ENCODE data around the gene GNGT1. TPM values are rescaled to one million over a fixed set of nuclear protein-coding genes. Genes with fewer than 3 reads are reported as not detected.
A peak's percentile ranks its signal among the peaks of the same experiment; 100 is the strongest.
"Not testable (repeated sequence)": the region's sequence is repeated elsewhere in the genome, so short reads cannot be mapped to it uniquely, and the experiment has no call there.

Gene GNGT1
- polyA plus RNA-seq, 1 donor (not counting 4 experiments of a cell fraction or from before 2014, with no cell fraction given) = not detected

DNA sequence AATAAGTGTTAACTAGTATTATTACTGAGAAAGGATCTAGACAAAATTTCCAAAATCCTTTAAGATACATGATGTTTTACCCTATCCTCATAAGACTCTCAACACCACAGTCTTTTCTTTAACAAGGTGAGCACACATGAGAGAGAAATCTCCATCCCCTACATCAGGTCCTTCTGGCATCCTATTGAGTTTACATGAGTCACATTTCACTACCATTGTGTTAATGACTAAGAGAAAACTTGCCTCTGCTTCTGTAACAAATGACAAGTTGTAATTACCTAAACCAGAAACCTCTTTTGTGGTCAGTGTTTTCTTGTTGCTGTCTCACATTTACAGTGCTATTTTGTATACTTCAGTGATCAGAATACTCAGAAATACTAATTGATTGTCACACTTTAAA is 5.3 kb downstream of the GNGT1 start:
- H3K4me3 ChIP-seq (ENCODE audit: control insufficient read depth in 2 of 3, extremely low read depth in 1 of 3, insufficient read depth in 2 of 3, low read depth in 1 of 3, low read length in 3 of 3); H2AFZ ChIP-seq (ENCODE audit: control insufficient read depth, low read length); H3K36me3 ChIP-seq (ENCODE audit: control insufficient read depth in 2 of 2, extremely low read depth in 1 of 2, insufficient read depth in 2 of 2, low read length in 2 of 2); H3K4me1 ChIP-seq (ENCODE audit: control insufficient read depth, extremely low read depth, insufficient read depth, low read length); H3K27me3 ChIP-seq (ENCODE audit: control insufficient read depth, extremely low read depth, insufficient read depth, low read length); H3K4me2 ChIP-seq (ENCODE audit: control insufficient read depth, extremely low read depth, insufficient read depth, low read depth, low read length); H3K79me2 ChIP-seq (ENCODE audit: control insufficient read depth, insufficient read depth, low read length); H4K20me1 ChIP-seq (ENCODE audit: control insufficient read depth, extremely low read depth, insufficient read depth, low read length); H3K27ac ChIP-seq (ENCODE audit: control insufficient read depth, insufficient read depth, low read length); H3K9ac ChIP-seq (ENCODE audit: control insufficient read depth, extremely low read depth, insufficient read depth, low read length); DNase-seq (ENCODE audit: low read depth, low spot score); H3K9me1 ChIP-seq (ENCODE audit: control insufficient read depth, extremely low read depth, insufficient read depth, low read length); H3K9me3 ChIP-seq (ENCODE audit: control insufficient read depth, low read depth, low read length); dilution Hi-C loops (cut with MboI; ENCODE audit: extremely low pct_ligation_motif_present, low sequenced_read_pairs): not testable (repeated sequence)
- FAIRE-seq = peak; percentile 96

DNA sequence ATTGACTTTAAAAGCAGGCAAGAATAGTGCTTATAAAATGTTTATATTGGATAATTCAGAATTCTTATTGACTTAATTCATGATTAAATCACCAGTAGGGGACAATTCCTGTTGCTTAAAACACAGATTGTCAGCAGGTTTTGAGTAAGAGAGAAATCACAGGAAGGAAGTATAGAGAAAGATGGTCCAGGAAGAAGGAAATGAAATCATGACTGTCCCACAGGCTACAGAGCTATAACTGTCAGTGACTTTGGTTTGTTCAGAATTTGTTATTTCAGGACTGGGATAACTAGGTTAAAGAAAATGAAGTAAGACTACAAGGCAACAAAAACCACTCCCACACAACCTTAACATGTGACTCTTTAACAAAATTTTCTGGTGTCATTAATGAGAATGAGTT is 6.8 kb downstream of the GNGT1 start:
- dilution Hi-C loops (cut with MboI; ENCODE audit: extremely low pct_ligation_motif_present, low sequenced_read_pairs) = no loop called here
- Histone ChIP-seq H3K79me2 (ENCODE audit: control insufficient read depth, insufficient read depth, low read length) (no peaks in the 10 kb centered on the region), H3K27ac (ENCODE audit: control insufficient read depth, insufficient read depth, low read length) (no peak overlapping the region), H3K9me3 (ENCODE audit: control insufficient read depth, low read depth, low read length) (no peaks in the 10 kb centered on the region), H3K4me1 (ENCODE audit: control insufficient read depth, extremely low read depth, insufficient read depth, low read length) (peaks cover 5% of the 10 kb centered on the region), H3K27me3 (ENCODE audit: control insufficient read depth, extremely low read depth, insufficient read depth, low read length) (no peaks in the 10 kb centered on the region), H4K20me1 (ENCODE audit: control insufficient read depth, extremely low read depth, insufficient read depth, low read length) (no peaks in the 10 kb centered on the region), H2AFZ (ENCODE audit: control insufficient read depth, low read length) (no peak overlapping the region), H3K9ac (ENCODE audit: control insufficient read depth, extremely low read depth, insufficient read depth, low read length) (no peak overlapping the region), H3K4me2 (ENCODE audit: control insufficient read depth, extremely low read depth, insufficient read depth, low read depth, low read length) (no peak overlapping the region), H3K9me1 (ENCODE audit: control insufficient read depth, extremely low read depth, insufficient read depth, low read length) (no peaks in the 10 kb centered on the region), H3K36me3 (ENCODE audit: control insufficient read depth in 2 of 2, extremely low read depth in 1 of 2, insufficient read depth in 2 of 2, low read length in 2 of 2) (no peaks in the 10 kb centered on the region), H3K4me3 (ENCODE audit: control insufficient read depth in 2 of 3, extremely low read depth in 1 of 3, insufficient read depth in 2 of 3, low read depth in 1 of 3, low read length in 3 of 3) (no peak overlapping the region)
- TF ChIP-seq, protein P1, sequence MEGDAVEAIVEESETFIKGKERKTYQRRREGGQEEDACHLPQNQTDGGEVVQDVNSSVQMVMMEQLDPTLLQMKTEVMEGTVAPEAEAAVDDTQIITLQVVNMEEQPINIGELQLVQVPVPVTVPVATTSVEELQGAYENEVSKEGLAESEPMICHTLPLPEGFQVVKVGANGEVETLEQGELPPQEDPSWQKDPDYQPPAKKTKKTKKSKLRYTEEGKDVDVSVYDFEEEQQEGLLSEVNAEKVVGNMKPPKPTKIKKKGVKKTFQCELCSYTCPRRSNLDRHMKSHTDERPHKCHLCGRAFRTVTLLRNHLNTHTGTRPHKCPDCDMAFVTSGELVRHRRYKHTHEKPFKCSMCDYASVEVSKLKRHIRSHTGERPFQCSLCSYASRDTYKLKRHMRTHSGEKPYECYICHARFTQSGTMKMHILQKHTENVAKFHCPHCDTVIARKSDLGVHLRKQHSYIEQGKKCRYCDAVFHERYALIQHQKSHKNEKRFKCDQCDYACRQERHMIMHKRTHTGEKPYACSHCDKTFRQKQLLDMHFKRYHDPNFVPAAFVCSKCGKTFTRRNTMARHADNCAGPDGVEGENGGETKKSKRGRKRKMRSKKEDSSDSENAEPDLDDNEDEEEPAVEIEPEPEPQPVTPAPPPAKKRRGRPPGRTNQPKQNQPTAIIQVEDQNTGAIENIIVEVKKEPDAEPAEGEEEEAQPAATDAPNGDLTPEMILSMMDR (optimal IDR thresholded peaks at IDR 0.05 in 1 of 3, IDR thresholded peaks at IDR 0.05 in 1 of 3, conservative IDR thresholded peaks at IDR 0.05 in 1 of 3; ENCODE audit: extremely low read depth in 1 of 3, insufficient read depth in 2 of 3, low read length in 3 of 3) = no peak
- no peak for TF ChIP-seq EZH2 (IDR thresholded peaks at IDR 0.05; ENCODE audit: low read length)
- no peak for FAIRE-seq
- DNase-seq (ENCODE audit: low read depth, low spot score) = no peak

DNA sequence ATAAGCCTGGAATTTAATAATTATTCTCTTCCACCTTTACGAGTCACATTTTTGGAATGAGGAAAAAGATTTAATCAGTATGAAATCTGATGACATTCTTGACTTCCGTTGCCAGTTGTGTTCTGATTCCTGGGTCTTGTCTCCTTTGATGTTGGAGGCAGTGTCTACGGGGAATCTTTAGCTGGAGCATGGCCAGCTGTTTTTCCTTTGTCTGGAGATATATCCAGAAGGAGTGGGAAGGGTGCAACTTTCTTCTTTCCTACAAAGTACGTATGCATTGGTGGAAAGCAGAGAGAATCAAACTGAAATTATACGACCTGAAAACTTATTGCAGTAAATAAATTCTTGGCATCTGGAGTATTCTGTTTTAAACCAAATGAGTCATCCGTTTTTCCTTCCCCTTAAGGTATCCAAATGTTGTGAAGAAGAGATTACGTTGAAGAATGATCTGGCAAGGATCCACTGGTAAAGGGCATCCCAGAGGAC is 8.3 kb downstream of the GNGT1 start:
- Histone ChIP-seq H3K4me1 (ENCODE audit: control insufficient read depth, extremely low read depth, insufficient read depth, low read length) (peaks cover 5% of the 10 kb centered on the region), H3K27me3 (ENCODE audit: control insufficient read depth, extremely low read depth, insufficient read depth, low read length) (no peaks in the 10 kb centered on the region), H4K20me1 (ENCODE audit: control insufficient read depth, extremely low read depth, insufficient read depth, low read length) (no peaks in the 10 kb centered on the region), H3K4me3 (ENCODE audit: control insufficient read depth in 2 of 3, extremely low read depth in 1 of 3, insufficient read depth in 2 of 3, low read depth in 1 of 3, low read length in 3 of 3) (peak overlapping the region in 1 of 3 experiments; percentile 60), H3K79me2 (ENCODE audit: control insufficient read depth, insufficient read depth, low read length) (no peaks in the 10 kb centered on the region), H3K9me1 (ENCODE audit: control insufficient read depth, extremely low read depth, insufficient read depth, low read length) (no peaks in the 10 kb centered on the region), H2AFZ (ENCODE audit: control insufficient read depth, low read length) (no peak overlapping the region), H3K9me3 (ENCODE audit: control insufficient read depth, low read depth, low read length) (no peaks in the 10 kb centered on the region), H3K36me3 (ENCODE audit: control insufficient read depth in 2 of 2, extremely low read depth in 1 of 2, insufficient read depth in 2 of 2, low read length in 2 of 2) (no peaks in the 10 kb centered on the region), H3K27ac (ENCODE audit: control insufficient read depth, insufficient read depth, low read length) (peak overlapping the region; percentile 42), H3K4me2 (ENCODE audit: control insufficient read depth, extremely low read depth, insufficient read depth, low read depth, low read length) (peak overlapping the region; percentile 77), H3K9ac (ENCODE audit: control insufficient read depth, extremely low read depth, insufficient read depth, low read length) (no peak overlapping the region)
- DNase-seq (ENCODE audit: low read depth, low spot score) = no peak
- no peak for FAIRE-seq
- dilution Hi-C loops (cut with MboI; ENCODE audit: extremely low pct_ligation_motif_present, low sequenced_read_pairs) = no loop called here
- TF ChIP-seq EZH2 (IDR thresholded peaks at IDR 0.05; ENCODE audit: low read length) = no peak
- TF ChIP-seq, protein P1 (optimal IDR thresholded peaks at IDR 0.05 in 1 of 3, IDR thresholded peaks at IDR 0.05 in 1 of 3, conservative IDR thresholded peaks at IDR 0.05 in 1 of 3; ENCODE audit: extremely low read depth in 1 of 3, insufficient read depth in 2 of 3, low read length in 3 of 3) = no peak

DNA sequence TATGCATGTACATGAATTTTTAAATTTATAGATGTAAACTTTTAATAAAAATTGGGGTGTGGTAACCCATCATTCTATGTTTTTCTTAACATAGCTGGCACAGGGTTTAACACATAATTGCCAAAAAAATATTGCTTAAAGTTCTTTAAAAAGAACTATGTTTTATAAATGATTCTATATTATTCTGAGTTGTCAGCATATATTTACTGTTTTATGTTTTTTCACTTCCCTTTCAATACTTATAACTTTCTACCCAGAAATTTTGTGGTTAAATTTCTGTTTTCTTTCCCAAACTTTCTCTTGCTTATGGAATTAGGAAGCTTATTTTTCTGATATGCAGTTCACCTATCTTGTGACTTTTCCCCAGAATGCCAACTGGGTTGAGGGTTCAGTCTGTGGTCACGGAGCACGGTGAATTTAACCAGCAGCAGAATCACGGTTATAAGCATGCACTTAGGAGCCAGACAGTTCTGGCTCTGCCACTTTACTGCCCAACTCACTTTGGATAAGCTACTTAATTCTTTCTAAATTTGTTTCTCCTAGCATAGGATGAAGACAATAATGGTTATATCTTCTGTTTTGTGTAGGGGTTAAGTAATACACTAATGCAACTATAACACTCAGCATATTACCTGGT is 9.0 kb downstream of the GNGT1 start:
- H3K79me2 ChIP-seq (ENCODE audit: control insufficient read depth, insufficient read depth, low read length); H3K9me1 ChIP-seq (ENCODE audit: control insufficient read depth, extremely low read depth, insufficient read depth, low read length); H3K36me3 ChIP-seq (ENCODE audit: control insufficient read depth in 2 of 2, extremely low read depth in 1 of 2, insufficient read depth in 2 of 2, low read length in 2 of 2); H3K27me3 ChIP-seq (ENCODE audit: control insufficient read depth, extremely low read depth, insufficient read depth, low read length); H3K4me3 ChIP-seq (ENCODE audit: control insufficient read depth in 2 of 3, extremely low read depth in 1 of 3, insufficient read depth in 2 of 3, low read depth in 1 of 3, low read length in 3 of 3); H3K4me2 ChIP-seq (ENCODE audit: control insufficient read depth, extremely low read depth, insufficient read depth, low read depth, low read length); DNase-seq (ENCODE audit: low read depth, low spot score); H3K9ac ChIP-seq (ENCODE audit: control insufficient read depth, extremely low read depth, insufficient read depth, low read length); H4K20me1 ChIP-seq (ENCODE audit: control insufficient read depth, extremely low read depth, insufficient read depth, low read length); H3K9me3 ChIP-seq (ENCODE audit: control insufficient read depth, low read depth, low read length); H2AFZ ChIP-seq (ENCODE audit: control insufficient read depth, low read length); H3K27ac ChIP-seq (ENCODE audit: control insufficient read depth, insufficient read depth, low read length); H3K4me1 ChIP-seq (ENCODE audit: control insufficient read depth, extremely low read depth, insufficient read depth, low read length); dilution Hi-C loops (cut with MboI; ENCODE audit: extremely low pct_ligation_motif_present, low sequenced_read_pairs): not testable (repeated sequence)
- peak; percentile 58 for FAIRE-seq

All from keratinocyte (primary cell).